GM21825 (cell line): ENCODE results near the gene FGF23.

ENCODE experiments used
- ATAC-seq: cut with Tn5 transposase; IDR thresholded peaks from one replicate; pipeline ENCODE4 v1.9.1; 2021; ENCODE audit warnings: mild to moderate bottlenecking, moderate library complexity; ENCODE audit not compliant: unreplicated experiment

The FGF23 gene

DNA sequence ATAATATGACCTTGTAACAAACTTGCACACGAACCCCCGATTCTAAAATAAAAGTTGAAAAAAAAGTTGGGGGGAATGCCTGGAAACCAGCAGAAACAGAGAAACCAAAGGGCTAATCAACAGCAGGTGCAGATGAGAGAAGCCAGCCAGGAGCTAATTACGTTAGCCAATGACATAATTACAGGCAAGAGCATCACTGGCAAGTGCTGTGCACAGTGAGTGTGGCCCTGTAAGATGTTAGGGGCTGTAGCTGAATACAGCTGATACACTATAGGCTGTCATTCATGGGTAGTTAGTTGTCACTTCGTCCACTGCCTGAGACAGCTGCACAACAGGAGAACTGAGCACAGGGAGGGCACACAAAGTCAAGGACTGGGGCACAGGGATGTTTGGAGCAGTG is 7.3 kb upstream of the FGF23 start:
- no peak for ATAC-seq

- ATAC-seq, result no peak
Measured at GRCh38 chr12:4383304-4383865, 3.9 kb upstream of the FGF23 start.

DNA sequence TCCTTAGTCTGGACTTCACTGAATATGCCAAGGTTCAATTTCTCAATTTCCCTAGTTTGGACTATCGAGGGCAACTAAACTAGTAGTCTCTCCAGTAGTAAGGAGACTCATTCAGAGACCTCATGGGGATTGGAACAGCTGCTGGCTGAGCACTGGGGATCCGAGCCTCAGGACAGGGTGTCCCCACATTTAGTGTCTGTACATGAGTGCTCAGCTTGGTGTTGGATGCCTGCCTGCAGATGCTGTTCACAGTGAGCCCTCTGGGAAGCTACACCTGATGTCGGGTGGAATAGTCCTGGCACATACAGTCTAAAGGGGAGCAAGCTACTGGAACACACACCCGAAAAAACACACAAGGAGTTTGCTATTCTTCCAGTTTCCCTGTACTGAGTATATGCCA is 820 bp upstream of the FGF23 start:
- no peak for ATAC-seq

GRCh38 chr12:4378772-4379171 is 740 bp downstream of the FGF23 start:
- ATAC-seq, result no peak

- ATAC-seq, result no peak
Measured at GRCh38 chr12:4375449-4375848, 4.1 kb downstream of the FGF23 start.

- no peak for ATAC-seq
Measured at GRCh38 chr12:4372653-4373052, 6.9 kb downstream of the FGF23 start.

DNA sequence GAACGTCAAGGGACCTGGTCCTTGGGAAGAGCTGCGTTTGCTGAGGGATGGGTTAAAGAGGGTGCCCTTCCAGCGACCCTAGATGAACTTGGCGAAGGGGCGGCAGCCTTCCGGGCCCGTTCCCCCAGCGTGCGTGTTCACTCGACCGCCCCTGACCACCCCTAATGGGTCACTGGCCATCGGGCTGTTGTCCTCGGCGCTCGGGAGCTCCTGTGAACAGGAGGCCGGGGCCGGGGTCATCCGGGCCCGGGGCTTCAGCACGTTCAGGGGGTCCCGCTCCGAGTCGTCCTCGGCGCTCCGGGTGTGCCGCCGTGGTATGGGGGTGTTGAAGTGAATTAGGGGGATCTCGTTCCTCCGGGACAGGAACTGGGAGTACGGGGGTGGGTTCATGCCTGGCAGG is 9.2 kb downstream of the FGF23 start:
- no peak for ATAC-seq

DNA sequence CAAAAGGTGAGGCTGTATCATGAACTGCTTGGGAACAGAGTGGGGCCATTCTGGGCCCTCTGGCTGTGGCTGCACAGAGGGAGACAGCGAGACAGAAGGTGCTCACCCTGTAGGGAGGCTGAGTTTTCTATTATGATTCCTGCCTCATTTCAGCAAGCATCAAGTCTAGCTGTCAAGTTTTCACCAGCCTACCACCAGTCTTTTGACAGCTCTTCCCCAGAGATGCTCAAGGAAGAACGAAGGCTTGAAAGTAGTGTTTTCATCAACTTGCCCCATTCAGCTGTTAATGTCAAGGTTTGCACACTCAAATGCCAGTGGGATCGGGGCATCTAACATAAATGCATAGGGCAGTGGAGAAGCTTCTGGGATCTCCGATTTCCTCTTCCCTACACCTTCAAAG is 10.0 kb downstream of the FGF23 start:
- no peak for ATAC-seq

DNA sequence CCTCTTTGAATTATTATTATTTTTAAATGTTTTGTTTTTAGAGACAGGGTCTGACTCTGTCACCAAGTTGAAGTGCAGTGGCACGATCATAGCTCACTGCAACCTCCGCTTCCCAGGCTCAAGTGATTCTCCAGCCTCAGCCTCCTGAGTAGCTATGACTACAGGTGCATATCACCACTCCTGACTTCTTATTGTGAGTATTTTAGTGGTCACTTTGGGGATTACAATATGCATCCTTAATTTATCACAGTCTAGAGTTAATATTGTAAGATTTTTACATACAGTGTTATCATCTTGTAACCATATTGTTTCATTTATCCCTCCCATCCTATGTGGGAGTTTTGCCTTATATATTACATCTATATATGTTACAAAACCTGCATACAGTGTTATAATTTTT is 13.4 kb downstream of the FGF23 start:
- no peak for ATAC-seq

DNA sequence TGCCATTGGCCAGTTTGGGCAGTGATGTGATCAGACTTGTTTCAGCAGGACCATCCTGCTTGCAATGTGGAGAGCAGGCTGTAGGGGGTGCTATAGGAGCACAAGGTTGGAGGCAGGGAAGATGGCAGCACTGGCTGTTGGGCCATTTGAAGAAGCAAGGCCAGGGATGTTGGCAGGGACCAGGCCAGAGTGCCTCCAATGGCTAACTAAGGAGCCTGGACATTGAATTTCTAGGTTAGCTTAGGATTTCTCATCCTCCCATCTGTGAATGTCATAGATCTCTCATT is 23.5 kb downstream of the FGF23 start:
- no peak for ATAC-seq

DNA sequence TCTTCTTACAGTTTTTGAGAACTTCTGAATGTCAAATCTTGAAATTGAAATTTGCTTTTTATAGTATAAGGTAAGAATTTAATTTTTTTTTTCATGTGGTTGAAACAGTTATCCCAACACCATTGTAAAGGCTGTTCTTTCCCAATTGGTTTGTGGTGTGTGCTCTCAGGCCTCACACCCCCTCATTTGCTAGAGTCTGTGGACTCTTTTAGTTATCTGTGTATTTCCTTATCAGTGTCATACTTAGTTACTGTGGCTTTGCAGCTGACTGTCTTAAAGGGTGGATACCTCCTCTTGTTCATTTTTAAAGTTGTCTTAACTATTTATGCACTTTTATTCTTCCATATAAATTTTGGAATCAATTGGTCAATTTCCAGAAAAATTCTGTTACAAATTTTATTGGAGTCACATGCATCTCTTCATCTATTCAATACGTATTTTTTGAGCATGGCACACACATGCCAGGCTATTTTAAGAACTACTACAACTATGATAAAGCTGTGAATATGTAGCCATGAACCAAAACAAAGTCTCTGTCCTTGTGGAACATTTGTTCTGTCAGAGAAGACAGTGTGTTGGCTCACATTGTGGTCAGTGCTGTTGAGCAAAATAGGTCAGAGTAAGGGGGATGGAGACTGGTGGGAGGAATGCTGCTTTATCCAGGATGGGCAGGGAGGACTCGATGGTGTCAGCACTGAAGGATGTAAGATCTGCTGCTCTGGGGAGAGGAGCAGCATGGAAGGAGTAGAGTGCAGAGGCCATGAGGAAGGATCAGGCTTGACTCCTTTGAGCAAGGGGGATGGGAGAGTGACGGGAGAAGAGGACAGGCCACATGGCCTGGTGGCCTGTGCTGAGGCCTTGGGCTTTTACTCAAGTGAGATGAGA is 24.1 kb downstream of the FGF23 start:
- ATAC-seq, result no peak

DNA sequence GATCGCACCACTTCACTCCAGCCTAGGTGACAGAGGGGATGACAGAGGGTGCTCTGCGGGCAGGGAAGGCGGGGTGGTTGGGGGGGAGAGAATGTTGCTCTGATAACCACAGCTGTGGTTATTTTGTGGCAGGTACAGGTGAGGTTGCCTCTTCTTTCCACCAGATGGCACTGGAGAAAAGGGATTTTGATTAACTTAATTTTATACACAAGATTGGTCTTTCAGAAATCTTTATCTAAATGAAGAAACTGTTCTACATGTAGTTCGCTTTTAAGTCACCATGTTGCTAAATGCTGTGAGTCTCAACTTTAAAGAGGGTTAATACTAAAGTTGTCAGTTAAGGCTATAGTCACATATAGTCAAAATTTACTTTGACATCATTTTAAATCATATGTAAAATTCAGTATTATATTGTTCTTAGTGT is 25.7 kb downstream of the FGF23 start:
- no peak for ATAC-seq

GRCh38 chr12:4346931-4347330 is 32.6 kb downstream of the FGF23 start:
- no peak for ATAC-seq

GRCh38 chr12:4331842-4332241 is 47.7 kb downstream of the FGF23 start:
- no peak for ATAC-seq

- ATAC-seq, result no peak
Measured at GRCh38 chr12:4331221-4331620, 48.3 kb downstream of the FGF23 start.

- no peak for ATAC-seq
Measured at GRCh38 chr12:4330203-4330602, 49.3 kb downstream of the FGF23 start.

GRCh38 chr12:4327293-4327692 is 52.2 kb downstream of the FGF23 start:
- no peak for ATAC-seq

DNA sequence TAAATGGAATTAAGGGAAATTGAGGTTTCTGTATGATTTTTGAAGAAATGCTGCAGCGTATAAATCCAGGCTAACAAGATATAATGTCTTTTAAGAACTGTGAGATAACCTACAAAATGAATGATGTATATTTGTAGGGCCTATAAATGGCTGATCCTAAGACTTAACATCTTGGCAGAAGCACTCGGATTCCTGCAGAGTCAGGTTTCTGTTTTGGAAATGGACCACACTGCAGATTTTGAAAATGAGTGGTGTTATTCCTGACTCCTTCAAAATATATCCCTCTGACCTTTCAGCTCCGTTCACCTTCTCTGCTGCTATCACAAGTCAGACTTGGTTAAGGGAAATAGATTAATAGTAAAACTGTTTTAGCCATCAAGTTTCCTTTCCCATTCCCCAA is 53.5 kb downstream of the FGF23 start:
- ATAC-seq, result no peak

DNA sequence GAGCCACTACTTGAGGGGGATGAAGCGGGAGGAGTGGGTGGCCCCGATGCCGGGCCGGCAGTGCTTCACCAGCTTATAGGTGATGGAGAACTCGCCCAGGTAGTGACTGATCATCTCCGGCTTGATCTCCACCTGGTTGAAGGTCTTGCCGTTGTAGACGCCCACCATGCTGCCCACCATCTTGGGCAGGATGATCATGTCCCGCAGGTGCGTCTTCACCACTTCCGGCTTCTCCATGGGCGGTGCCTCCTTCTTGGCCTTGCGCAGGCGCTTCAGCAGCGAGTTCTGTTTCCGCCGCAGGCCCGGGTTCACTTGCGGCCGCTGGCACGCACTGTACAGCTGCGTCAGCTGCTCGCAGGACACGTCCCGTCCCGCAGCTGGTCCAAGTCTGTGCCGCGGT is 55.1 kb downstream of the FGF23 start:
- ATAC-seq, result no peak

- ATAC-seq, result no peak
Measured at GRCh38 chr12:4323396-4323795, 56.1 kb downstream of the FGF23 start.

DNA sequence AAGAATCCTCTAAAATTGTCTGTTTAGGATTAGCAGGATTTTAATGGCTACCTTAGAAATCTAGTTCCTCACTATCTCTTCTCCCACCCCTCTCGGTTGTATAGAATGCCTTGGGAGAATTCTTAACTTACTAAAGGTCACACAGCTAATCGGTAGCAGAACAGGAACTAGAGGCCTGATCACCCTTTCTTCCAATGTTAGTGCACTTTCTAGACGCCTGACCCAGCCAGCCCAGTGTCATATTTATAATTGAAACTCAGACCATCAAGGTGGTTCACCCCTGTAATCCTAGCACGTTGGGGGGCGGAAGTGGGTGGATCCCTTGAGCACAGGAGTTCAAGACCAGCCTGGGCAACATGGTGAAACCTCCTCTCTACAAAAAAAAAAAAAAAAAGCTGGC is 56.8 kb downstream of the FGF23 start:
- no peak for ATAC-seq

GRCh38 chr12:4320853-4321701 is 58.4 kb downstream of the FGF23 start, which contains the start of gene TIGAR:
TSS of gene TIGAR (plus strand) at chr12:4321213. CDS start at chr12:4321272, 59 bp downstream.
- peak; percentile 92 for ATAC-seq
